Activated CD4-positive, alpha-beta T cell treated with anti-CD3 and anti-CD28 coated beads for 1 hour (primary cell): ENCODE results near the gene EMID1.

Experiments used
- DNase-seq: peaks from one replicate; pipeline ENCODE4 v3.0.0-alpha.2; 2020

The EMID1 gene

GRCh38 chr22:29205594-29206371, at the start of gene EMID1:
EMID1 (plus strand) TSS chr22:29205896; CDS start chr22:29206039, 143 bp downstream.
- DNase-seq = no peak

- no peak for DNase-seq
Observed at GRCh38 chr22:29155966-29156365, 49.7 kb upstream of the EMID1 start.

- DNase-seq = no peak
Observed at GRCh38 chr22:29156507-29156906, 49.2 kb upstream of the EMID1 start.

GRCh38 chr22:29157759-29158535, 47.7 kb upstream of the EMID1 start:
- DNase-seq = no peak

- DNase-seq = no peak
Observed at GRCh38 chr22:29158546-29158945, 47.1 kb upstream of the EMID1 start.

- DNase-seq = no peak
Observed at GRCh38 chr22:29163808-29164207, 41.9 kb upstream of the EMID1 start.

GRCh38 chr22:29165321-29166060, 40.2 kb upstream of the EMID1 start:
- no peak for DNase-seq

GRCh38 chr22:29166180-29166579, 39.5 kb upstream of the EMID1 start:
- DNase-seq = no peak

GRCh38 chr22:29167032-29167911, 38.4 kb upstream of the EMID1 start:
- DNase-seq = no peak

- no peak for DNase-seq
Observed at GRCh38 chr22:29171721-29172120, 34.0 kb upstream of the EMID1 start.

GRCh38 chr22:29172216-29172615, 33.5 kb upstream of the EMID1 start:
- no peak for DNase-seq

- no peak for DNase-seq
Observed at GRCh38 chr22:29175312-29175835, 30.3 kb upstream of the EMID1 start.

GRCh38 chr22:29183971-29184848, 21.5 kb upstream of the EMID1 start:
- no peak for DNase-seq

GRCh38 chr22:29184849-29185490, 20.7 kb upstream of the EMID1 start:
- no peak for DNase-seq

- DNase-seq = no peak
Observed at GRCh38 chr22:29186302-29186701, 19.4 kb upstream of the EMID1 start.

- no peak for DNase-seq
Observed at GRCh38 chr22:29187831-29188230, 17.9 kb upstream of the EMID1 start.

- no peak for DNase-seq
Observed at GRCh38 chr22:29190051-29190450, 15.6 kb upstream of the EMID1 start.

GRCh38 chr22:29190918-29191317, 14.8 kb upstream of the EMID1 start:
- DNase-seq = no peak

- DNase-seq = no peak
Observed at GRCh38 chr22:29193021-29193420, 12.7 kb upstream of the EMID1 start.

- DNase-seq = no peak
Observed at GRCh38 chr22:29194184-29194583, 11.5 kb upstream of the EMID1 start.
